ENCODE results near the gene THAP12.
"Not testable (repeated sequence)": the region's sequence is repeated elsewhere in the genome, so short reads cannot be mapped to it uniquely, and the experiment has no call there.

THAP12 gene

GRCh38 chr11:76380977-76381719 lies at the start of gene THAP12, which contains the start of gene GVQW3:
THAP12 (minus strand) TSS chr11:76381132; CDS start chr11:76380836, 296 bp downstream.
GVQW3 (plus strand) TSS chr11:76381323; CDS start chr11:76381829, 506 bp downstream.
- Histone ChIP-seq H3K9ac (ENCODE audit: low read depth, low read length) (peak within 1 kb of the TSS; percentile 74), H3K27me3 (ENCODE audit: control insufficient read depth, insufficient read depth, low read length) (no peaks in the 10 kb centered on the region), H3K4me3 (ENCODE audit: low read depth, low read length) (peak within 1 kb of the TSS; percentile 96), H3K36me3 (ENCODE audit: control insufficient read depth, insufficient read depth, low read length) (no peaks in the 10 kb centered on the region), H3K4me1 (ENCODE audit: control insufficient read depth, insufficient read depth, low read length) (peaks cover 2% of the 10 kb centered on the region), H3K9me3 (ENCODE audit: control insufficient read depth, insufficient read depth, low read length) (no peaks in the 10 kb centered on the region)

GRCh38 chr11:76426660-76427059 lies 45.7 kb upstream of the THAP12 start:
- Histone ChIP-seq H3K27me3 (ENCODE audit: control insufficient read depth, insufficient read depth, low read length) (no peaks in the 10 kb centered on the region), H3K36me3 (ENCODE audit: control insufficient read depth, insufficient read depth, low read length) (no peaks in the 10 kb centered on the region), H3K4me1 (ENCODE audit: control insufficient read depth, insufficient read depth, low read length) (no peaks in the 10 kb centered on the region), H3K9me3 (ENCODE audit: control insufficient read depth, insufficient read depth, low read length) (no peaks in the 10 kb centered on the region), H3K9ac (ENCODE audit: low read depth, low read length) (no peak overlapping the region), H3K4me3 (ENCODE audit: low read depth, low read length) (no peak overlapping the region)

GRCh38 chr11:76424891-76425290 lies 44.0 kb upstream of the THAP12 start:
- no peaks in the 10 kb centered on the region for H3K36me3 ChIP-seq (ENCODE audit: control insufficient read depth, insufficient read depth, low read length)
- H3K9me3 ChIP-seq (ENCODE audit: control insufficient read depth, insufficient read depth, low read length) = no peaks in the 10 kb centered on the region
- no peaks in the 10 kb centered on the region for H3K4me1 ChIP-seq (ENCODE audit: control insufficient read depth, insufficient read depth, low read length)
- no peak overlapping the region for H3K9ac ChIP-seq (ENCODE audit: low read depth, low read length)
- H3K27me3 ChIP-seq (ENCODE audit: control insufficient read depth, insufficient read depth, low read length) = no peaks in the 10 kb centered on the region
- no peak overlapping the region for H3K4me3 ChIP-seq (ENCODE audit: low read depth, low read length)

GRCh38 chr11:76424379-76424778 lies 43.4 kb upstream of the THAP12 start:
- no peaks in the 10 kb centered on the region for H3K9me3 ChIP-seq (ENCODE audit: control insufficient read depth, insufficient read depth, low read length)
- H3K9ac ChIP-seq (ENCODE audit: low read depth, low read length) = no peak overlapping the region
- H3K36me3 ChIP-seq (ENCODE audit: control insufficient read depth, insufficient read depth, low read length) = no peaks in the 10 kb centered on the region
- no peaks in the 10 kb centered on the region for H3K4me1 ChIP-seq (ENCODE audit: control insufficient read depth, insufficient read depth, low read length)
- H3K4me3 ChIP-seq (ENCODE audit: low read depth, low read length) = no peak overlapping the region
- H3K27me3 ChIP-seq (ENCODE audit: control insufficient read depth, insufficient read depth, low read length) = no peaks in the 10 kb centered on the region

- no peaks in the 10 kb centered on the region for H3K27me3 ChIP-seq (ENCODE audit: control insufficient read depth, insufficient read depth, low read length)
- no peak overlapping the region for H3K9ac ChIP-seq (ENCODE audit: low read depth, low read length)
- H3K36me3 ChIP-seq (ENCODE audit: control insufficient read depth, insufficient read depth, low read length) = no peaks in the 10 kb centered on the region
- no peaks in the 10 kb centered on the region for H3K9me3 ChIP-seq (ENCODE audit: control insufficient read depth, insufficient read depth, low read length)
- no peak overlapping the region for H3K4me3 ChIP-seq (ENCODE audit: low read depth, low read length)
- no peaks in the 10 kb centered on the region for H3K4me1 ChIP-seq (ENCODE audit: control insufficient read depth, insufficient read depth, low read length)
Measured at GRCh38 chr11:76419896-76420295, 39.0 kb upstream of the THAP12 start.

GRCh38 chr11:76415073-76415472 lies 34.1 kb upstream of the THAP12 start:
- Histone ChIP-seq H3K4me1 (ENCODE audit: control insufficient read depth, insufficient read depth, low read length) (no peaks in the 10 kb centered on the region), H3K27me3 (ENCODE audit: control insufficient read depth, insufficient read depth, low read length) (no peaks in the 10 kb centered on the region), H3K9me3 (ENCODE audit: control insufficient read depth, insufficient read depth, low read length) (no peaks in the 10 kb centered on the region), H3K9ac (ENCODE audit: low read depth, low read length) (no peak overlapping the region), H3K4me3 (ENCODE audit: low read depth, low read length) (no peak overlapping the region), H3K36me3 (ENCODE audit: control insufficient read depth, insufficient read depth, low read length) (no peaks in the 10 kb centered on the region)

- H3K27me3 ChIP-seq (ENCODE audit: control insufficient read depth, insufficient read depth, low read length) = no peaks in the 10 kb centered on the region
- H3K9ac ChIP-seq (ENCODE audit: low read depth, low read length) = no peak overlapping the region
- H3K4me1 ChIP-seq (ENCODE audit: control insufficient read depth, insufficient read depth, low read length) = no peaks in the 10 kb centered on the region
- H3K9me3 ChIP-seq (ENCODE audit: control insufficient read depth, insufficient read depth, low read length) = no peaks in the 10 kb centered on the region
- no peaks in the 10 kb centered on the region for H3K36me3 ChIP-seq (ENCODE audit: control insufficient read depth, insufficient read depth, low read length)
- no peak overlapping the region for H3K4me3 ChIP-seq (ENCODE audit: low read depth, low read length)
Measured at GRCh38 chr11:76410851-76411357, 30.0 kb upstream of the THAP12 start.

- no peaks in the 10 kb centered on the region for H3K9me3 ChIP-seq (ENCODE audit: control insufficient read depth, insufficient read depth, low read length)
- H3K4me1 ChIP-seq (ENCODE audit: control insufficient read depth, insufficient read depth, low read length) = no peaks in the 10 kb centered on the region
- no peaks in the 10 kb centered on the region for H3K36me3 ChIP-seq (ENCODE audit: control insufficient read depth, insufficient read depth, low read length)
- no peaks in the 10 kb centered on the region for H3K27me3 ChIP-seq (ENCODE audit: control insufficient read depth, insufficient read depth, low read length)
- no peak overlapping the region for H3K9ac ChIP-seq (ENCODE audit: low read depth, low read length)
- H3K4me3 ChIP-seq (ENCODE audit: low read depth, low read length) = no peak overlapping the region
Measured at GRCh38 chr11:76408171-76408965, 27.4 kb upstream of the THAP12 start.

GRCh38 chr11:76406359-76406758 lies 25.4 kb upstream of the THAP12 start:
- H3K36me3 ChIP-seq (ENCODE audit: control insufficient read depth, insufficient read depth, low read length) = no peaks in the 10 kb centered on the region
- no peak overlapping the region for H3K9ac ChIP-seq (ENCODE audit: low read depth, low read length)
- no peaks in the 10 kb centered on the region for H3K9me3 ChIP-seq (ENCODE audit: control insufficient read depth, insufficient read depth, low read length)
- no peak overlapping the region for H3K4me3 ChIP-seq (ENCODE audit: low read depth, low read length)
- no peaks in the 10 kb centered on the region for H3K27me3 ChIP-seq (ENCODE audit: control insufficient read depth, insufficient read depth, low read length)
- no peaks in the 10 kb centered on the region for H3K4me1 ChIP-seq (ENCODE audit: control insufficient read depth, insufficient read depth, low read length)

GRCh38 chr11:76401484-76401883 lies 20.6 kb upstream of the THAP12 start:
- not testable (repeated sequence) for H3K36me3 ChIP-seq (ENCODE audit: control insufficient read depth, insufficient read depth, low read length); H3K9ac ChIP-seq (ENCODE audit: low read depth, low read length); H3K9me3 ChIP-seq (ENCODE audit: control insufficient read depth, insufficient read depth, low read length); H3K4me3 ChIP-seq (ENCODE audit: low read depth, low read length); H3K4me1 ChIP-seq (ENCODE audit: control insufficient read depth, insufficient read depth, low read length); H3K27me3 ChIP-seq (ENCODE audit: control insufficient read depth, insufficient read depth, low read length)

GRCh38 chr11:76400967-76401366 lies 20.0 kb upstream of the THAP12 start:
- Histone ChIP-seq H3K36me3 (ENCODE audit: control insufficient read depth, insufficient read depth, low read length) (no peaks in the 10 kb centered on the region), H3K4me1 (ENCODE audit: control insufficient read depth, insufficient read depth, low read length) (no peaks in the 10 kb centered on the region), H3K9ac (ENCODE audit: low read depth, low read length) (no peak overlapping the region), H3K27me3 (ENCODE audit: control insufficient read depth, insufficient read depth, low read length) (no peaks in the 10 kb centered on the region), H3K9me3 (ENCODE audit: control insufficient read depth, insufficient read depth, low read length) (no peaks in the 10 kb centered on the region), H3K4me3 (ENCODE audit: low read depth, low read length) (no peak overlapping the region)

- H3K9ac ChIP-seq (ENCODE audit: low read depth, low read length) = no peak overlapping the region
- no peaks in the 10 kb centered on the region for H3K36me3 ChIP-seq (ENCODE audit: control insufficient read depth, insufficient read depth, low read length)
- H3K9me3 ChIP-seq (ENCODE audit: control insufficient read depth, insufficient read depth, low read length) = no peaks in the 10 kb centered on the region
- no peaks in the 10 kb centered on the region for H3K27me3 ChIP-seq (ENCODE audit: control insufficient read depth, insufficient read depth, low read length)
- no peak overlapping the region for H3K4me3 ChIP-seq (ENCODE audit: low read depth, low read length)
- H3K4me1 ChIP-seq (ENCODE audit: control insufficient read depth, insufficient read depth, low read length) = no peaks in the 10 kb centered on the region
Measured at GRCh38 chr11:76397383-76397782, 16.5 kb upstream of the THAP12 start.

All from iPS-15b (cell line).